ENCODE results near the gene FAM217B.

DNA sequence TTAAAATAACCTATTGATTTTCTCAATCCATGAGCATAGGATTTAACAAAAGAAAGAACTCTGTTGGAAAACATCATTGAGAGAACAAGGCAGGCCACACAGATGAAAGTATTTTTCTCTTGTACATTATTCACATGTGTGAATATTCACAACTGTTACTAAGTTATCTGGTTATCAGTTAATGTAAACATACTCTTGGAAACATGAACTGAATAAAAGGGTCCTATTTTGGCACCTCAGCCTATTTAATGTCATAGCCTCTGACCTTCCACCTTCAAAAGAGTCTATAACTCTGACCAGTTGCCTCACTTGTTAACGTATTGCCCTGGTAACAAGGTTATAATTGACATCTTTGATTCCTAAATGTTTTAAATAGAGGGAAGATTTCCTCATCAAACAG lies 14.8 kb upstream of the FAM217B start:
- TF ChIP-seq EGR1 (IDR thresholded peaks at IDR 0.05; ENCODE audit: low read depth in 2 of 2): no peak
- TF ChIP-seq, protein P1, sequence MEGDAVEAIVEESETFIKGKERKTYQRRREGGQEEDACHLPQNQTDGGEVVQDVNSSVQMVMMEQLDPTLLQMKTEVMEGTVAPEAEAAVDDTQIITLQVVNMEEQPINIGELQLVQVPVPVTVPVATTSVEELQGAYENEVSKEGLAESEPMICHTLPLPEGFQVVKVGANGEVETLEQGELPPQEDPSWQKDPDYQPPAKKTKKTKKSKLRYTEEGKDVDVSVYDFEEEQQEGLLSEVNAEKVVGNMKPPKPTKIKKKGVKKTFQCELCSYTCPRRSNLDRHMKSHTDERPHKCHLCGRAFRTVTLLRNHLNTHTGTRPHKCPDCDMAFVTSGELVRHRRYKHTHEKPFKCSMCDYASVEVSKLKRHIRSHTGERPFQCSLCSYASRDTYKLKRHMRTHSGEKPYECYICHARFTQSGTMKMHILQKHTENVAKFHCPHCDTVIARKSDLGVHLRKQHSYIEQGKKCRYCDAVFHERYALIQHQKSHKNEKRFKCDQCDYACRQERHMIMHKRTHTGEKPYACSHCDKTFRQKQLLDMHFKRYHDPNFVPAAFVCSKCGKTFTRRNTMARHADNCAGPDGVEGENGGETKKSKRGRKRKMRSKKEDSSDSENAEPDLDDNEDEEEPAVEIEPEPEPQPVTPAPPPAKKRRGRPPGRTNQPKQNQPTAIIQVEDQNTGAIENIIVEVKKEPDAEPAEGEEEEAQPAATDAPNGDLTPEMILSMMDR (IDR thresholded peaks at IDR 0.05; ENCODE audit: low read depth, low read length, missing input control): no peak
- no peak for TF ChIP-seq RAD21 (IDR thresholded peaks at IDR 0.05)
- TF ChIP-seq GABPA (IDR thresholded peaks at IDR 0.05 in 1 of 2, conservative IDR thresholded peaks at IDR 0.05 in 1 of 2): no peak
- TF ChIP-seq, protein P2, sequence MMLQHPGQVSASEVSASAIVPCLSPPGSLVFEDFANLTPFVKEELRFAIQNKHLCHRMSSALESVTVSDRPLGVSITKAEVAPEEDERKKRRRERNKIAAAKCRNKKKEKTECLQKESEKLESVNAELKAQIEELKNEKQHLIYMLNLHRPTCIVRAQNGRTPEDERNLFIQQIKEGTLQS (IDR thresholded peaks at IDR 0.05): no peak
- no peak for TF ChIP-seq RXRA (IDR thresholded peaks at IDR 0.05)
- TF ChIP-seq TAF1 (conservative IDR thresholded peaks at IDR 0.05): no peak
- TF ChIP-seq, protein P3, sequence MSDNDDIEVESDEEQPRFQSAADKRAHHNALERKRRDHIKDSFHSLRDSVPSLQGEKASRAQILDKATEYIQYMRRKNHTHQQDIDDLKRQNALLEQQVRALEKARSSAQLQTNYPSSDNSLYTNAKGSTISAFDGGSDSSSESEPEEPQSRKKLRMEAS (IDR thresholded peaks at IDR 0.05): no peak
- TF ChIP-seq SP1 (IDR thresholded peaks at IDR 0.05): no peak
- TF ChIP-seq YY1 (IDR thresholded peaks at IDR 0.05): no peak
- TF ChIP-seq, protein P4, sequence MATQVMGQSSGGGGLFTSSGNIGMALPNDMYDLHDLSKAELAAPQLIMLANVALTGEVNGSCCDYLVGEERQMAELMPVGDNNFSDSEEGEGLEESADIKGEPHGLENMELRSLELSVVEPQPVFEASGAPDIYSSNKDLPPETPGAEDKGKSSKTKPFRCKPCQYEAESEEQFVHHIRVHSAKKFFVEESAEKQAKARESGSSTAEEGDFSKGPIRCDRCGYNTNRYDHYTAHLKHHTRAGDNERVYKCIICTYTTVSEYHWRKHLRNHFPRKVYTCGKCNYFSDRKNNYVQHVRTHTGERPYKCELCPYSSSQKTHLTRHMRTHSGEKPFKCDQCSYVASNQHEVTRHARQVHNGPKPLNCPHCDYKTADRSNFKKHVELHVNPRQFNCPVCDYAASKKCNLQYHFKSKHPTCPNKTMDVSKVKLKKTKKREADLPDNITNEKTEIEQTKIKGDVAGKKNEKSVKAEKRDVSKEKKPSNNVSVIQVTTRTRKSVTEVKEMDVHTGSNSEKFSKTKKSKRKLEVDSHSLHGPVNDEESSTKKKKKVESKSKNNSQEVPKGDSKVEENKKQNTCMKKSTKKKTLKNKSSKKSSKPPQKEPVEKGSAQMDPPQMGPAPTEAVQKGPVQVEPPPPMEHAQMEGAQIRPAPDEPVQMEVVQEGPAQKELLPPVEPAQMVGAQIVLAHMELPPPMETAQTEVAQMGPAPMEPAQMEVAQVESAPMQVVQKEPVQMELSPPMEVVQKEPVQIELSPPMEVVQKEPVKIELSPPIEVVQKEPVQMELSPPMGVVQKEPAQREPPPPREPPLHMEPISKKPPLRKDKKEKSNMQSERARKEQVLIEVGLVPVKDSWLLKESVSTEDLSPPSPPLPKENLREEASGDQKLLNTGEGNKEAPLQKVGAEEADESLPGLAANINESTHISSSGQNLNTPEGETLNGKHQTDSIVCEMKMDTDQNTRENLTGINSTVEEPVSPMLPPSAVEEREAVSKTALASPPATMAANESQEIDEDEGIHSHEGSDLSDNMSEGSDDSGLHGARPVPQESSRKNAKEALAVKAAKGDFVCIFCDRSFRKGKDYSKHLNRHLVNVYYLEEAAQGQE (IDR thresholded peaks at IDR 0.05): no peak
- no peak for TF ChIP-seq FOXA2 (IDR thresholded peaks at IDR 0.05)
- no peak for TF ChIP-seq JUND (IDR thresholded peaks at IDR 0.05)

All from liver (tissue), 3 donors.